C4-2B (cell line): ENCODE results near the gene PSMD3.
"Not testable (repeated sequence)": the region's sequence is repeated elsewhere in the genome, so short reads cannot be mapped to it uniquely, and the experiment has no call there.

ENCODE experiments used
- ZFX ChIP-seq: fragments of 450-650 bp; IDR thresholded peaks from 2 replicates; pipeline ENCODE4 v1.6.1; 2017
- TF ChIP-seq, protein P1 (sequence below): fragments of 450-650 bp; conservative IDR thresholded peaks from 2 replicates; pipeline ENCODE4 v1.5.1; 2017; ENCODE audit warnings: mild to moderate bottlenecking

DNA sequence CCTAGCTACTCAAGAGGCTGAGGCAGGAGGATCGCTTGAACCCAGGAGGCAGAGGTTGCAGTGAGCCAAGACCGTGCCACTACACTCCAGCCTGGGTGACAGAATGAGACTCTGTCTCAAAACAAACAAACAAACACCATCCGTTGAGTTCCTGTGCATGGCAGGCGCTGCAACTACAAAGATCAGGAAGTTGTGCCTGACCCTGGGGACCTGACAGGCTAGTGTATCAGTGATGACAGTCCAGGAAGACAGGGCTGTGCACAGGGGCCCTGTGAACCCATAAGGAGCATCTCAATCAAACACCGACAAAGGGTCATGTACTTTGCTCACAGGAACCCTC, 32.1 kb upstream of the PSMD3 start:
- TF ChIP-seq, protein P1, sequence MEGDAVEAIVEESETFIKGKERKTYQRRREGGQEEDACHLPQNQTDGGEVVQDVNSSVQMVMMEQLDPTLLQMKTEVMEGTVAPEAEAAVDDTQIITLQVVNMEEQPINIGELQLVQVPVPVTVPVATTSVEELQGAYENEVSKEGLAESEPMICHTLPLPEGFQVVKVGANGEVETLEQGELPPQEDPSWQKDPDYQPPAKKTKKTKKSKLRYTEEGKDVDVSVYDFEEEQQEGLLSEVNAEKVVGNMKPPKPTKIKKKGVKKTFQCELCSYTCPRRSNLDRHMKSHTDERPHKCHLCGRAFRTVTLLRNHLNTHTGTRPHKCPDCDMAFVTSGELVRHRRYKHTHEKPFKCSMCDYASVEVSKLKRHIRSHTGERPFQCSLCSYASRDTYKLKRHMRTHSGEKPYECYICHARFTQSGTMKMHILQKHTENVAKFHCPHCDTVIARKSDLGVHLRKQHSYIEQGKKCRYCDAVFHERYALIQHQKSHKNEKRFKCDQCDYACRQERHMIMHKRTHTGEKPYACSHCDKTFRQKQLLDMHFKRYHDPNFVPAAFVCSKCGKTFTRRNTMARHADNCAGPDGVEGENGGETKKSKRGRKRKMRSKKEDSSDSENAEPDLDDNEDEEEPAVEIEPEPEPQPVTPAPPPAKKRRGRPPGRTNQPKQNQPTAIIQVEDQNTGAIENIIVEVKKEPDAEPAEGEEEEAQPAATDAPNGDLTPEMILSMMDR, result not testable (repeated sequence)
- not testable (repeated sequence) for TF ChIP-seq ZFX
